ENCODE measurements around the gene JAKMIP2.

- TF ChIP-seq POLR2AphosphoS5 (IDR thresholded peaks at IDR 0.05) (no peak), CTCF (IDR thresholded peaks at IDR 0.05 in 8 of 11, conservative IDR thresholded peaks at IDR 0.05 in 3 of 11) (no peak)
These were observed 227.4 kb downstream of the JAKMIP2 start for GRCh38 chr5:147555176-147555575.

Measured in spleen (tissue), 7 donors.